CD4-positive, alpha-beta T cell treated with Interleukin-2 at 100 ng/mL for 4 hours (primary cell): Measurements from ENCODE around the gene RASGEF1B.

Experiments used
- DNase-seq: peaks from one replicate; pipeline ENCODE4 v3.0.0-alpha.2; 2020; ENCODE audit warnings: low spot score

Gene RASGEF1B

DNA sequence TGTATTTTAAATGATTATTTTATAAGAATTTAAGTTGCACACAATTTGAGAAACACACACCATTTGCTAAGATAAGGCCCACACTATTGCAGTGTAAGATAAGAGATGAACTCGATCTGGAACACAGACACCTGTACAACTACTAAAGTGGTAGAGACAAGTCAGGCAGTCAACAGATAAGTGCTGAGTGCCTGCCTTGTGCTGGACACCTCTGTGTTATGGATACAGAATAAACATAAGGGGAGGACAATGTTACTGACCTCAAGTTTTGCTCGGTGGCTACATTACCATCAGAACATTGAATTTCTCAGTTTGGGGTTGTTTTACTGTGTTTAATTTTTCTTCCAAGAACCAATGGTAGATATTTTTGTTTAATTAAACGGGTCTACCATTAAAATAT lies 74.1 kb downstream of the RASGEF1B start:
- no peak for DNase-seq

DNA sequence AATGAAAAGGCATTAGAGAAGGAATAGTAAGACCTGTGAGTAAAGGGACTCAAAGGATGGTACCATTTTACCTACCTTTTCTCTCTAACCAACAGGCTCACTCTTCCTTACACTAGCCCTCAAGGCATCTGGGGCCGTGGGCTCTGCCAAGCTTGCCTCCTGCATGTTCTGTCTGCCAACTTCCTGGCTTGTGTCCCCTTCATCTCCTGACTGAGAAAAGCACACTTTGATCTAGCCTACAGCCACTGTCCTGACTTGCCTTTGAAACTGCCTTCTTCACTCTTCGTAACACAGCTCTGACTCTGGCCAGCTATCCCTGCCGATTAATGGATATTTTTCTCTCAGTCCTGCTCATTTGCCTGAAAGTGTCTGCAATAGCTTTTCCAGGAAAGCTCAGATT lies 76.5 kb downstream of the RASGEF1B start:
- DNase-seq: no peak

DNA sequence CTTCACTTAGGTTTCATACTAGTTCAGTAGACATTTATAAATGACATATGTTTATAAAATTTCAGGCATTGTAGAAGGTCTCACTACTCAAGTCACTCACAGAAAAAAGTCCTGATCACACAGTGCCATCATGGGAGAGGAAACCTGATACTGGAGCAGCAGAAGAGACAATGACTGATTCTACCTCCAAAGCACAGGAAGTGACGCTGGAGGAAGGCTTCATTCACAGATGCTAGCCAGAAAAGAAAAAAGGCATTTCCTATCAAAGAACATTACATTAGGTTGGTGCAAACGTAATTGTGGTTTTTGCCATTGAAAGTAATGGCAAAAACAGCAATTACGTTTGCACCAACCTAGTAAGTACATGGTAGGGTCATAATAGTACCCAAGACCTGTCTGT lies 79.5 kb downstream of the RASGEF1B start:
- DNase-seq: no peak

DNA sequence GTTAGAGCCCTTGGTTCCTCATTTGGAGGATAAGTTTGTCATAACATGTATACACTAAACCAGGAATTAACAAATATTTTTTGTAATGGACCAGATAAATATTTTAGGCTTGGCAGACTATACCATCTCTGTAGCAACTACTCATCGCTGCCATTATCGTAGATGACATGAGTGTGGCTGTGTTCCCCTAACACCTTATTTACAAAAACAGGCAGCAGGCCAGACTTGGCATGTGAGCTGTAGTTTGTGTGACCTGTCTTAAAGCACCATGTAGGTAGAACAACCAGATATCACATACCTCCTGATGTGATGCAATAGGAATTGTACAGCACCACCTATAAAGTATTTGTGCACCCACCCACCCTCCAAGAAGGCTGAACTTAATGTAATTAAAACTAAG lies 82.0 kb downstream of the RASGEF1B start:
- no peak for DNase-seq

DNA sequence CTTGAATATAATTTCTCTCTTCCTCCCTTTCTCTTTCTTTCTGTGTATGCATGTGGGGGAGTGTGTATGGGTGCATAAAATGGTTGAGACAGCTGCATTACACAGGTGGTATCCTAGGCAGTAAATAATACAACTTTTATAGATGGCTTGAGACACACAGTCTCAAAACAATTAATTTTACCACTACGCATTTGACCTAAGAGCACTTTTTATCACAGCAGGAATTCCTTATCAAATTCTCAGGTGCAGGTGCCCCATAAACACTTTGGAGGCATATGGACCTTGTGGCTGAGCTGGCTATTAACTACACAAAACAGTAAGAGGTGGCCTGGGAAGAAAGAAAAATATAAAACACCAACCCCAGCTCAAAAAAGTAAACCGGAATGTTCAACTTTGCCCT lies 91.3 kb downstream of the RASGEF1B start:
- DNase-seq: no peak

DNA sequence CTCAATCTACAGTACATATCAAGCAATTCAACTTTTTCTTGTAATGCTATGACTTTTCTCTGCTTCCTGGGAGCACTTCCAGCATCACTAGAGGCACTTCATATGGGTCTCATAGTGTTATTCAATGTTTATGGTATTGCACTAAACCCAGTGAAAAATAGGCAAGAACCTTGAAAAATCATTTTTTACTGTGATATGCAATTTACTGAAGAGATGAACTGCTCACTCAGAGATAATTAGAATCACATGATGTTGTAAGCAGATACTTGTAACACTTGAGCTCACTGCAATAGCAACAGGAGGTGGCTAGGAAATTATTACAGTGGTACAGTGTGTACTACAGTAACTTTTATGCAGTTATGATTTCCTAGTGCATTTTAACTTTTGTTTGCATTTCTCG lies 93.3 kb downstream of the RASGEF1B start:
- DNase-seq: no peak

DNA sequence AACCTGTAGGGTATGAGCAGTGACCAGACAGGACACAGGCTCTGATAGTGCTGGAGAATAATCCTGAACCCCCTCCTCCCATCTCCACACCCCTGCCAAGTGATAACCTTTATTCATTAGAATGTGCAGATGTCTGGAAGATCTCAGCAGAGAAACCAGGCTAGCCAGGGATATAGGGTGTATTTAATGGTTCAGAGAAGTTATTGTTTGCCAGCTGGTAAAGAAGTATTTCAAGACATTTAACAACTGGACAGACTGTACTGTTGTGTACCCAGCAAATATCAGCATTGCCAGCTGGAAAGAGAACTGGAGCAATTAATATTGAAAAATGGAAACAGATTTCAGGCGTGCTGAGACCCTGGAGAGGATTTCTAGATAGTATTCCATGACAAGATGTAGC lies 94.5 kb downstream of the RASGEF1B start:
- DNase-seq: no peak

DNA sequence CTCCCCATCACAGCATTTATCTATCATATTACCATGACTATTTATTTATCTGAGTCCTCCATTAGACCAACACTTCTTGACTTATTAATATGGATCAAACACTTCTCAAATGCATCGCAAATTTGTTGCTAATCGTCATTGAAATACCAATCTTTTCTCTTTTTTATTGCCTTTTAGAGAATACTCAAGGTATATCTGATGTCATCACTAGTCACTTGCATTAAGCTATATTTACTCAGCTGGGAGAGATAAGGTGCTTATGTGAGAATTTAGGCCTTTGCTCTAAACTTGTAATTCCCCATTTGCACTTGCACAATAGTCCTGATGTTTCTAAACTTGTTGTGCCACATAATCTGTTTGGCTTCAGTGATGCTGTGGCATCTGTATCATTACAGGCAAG lies 95.0 kb downstream of the RASGEF1B start:
- DNase-seq: no peak
